ENCODE measurements around the gene PDE1C.

The PDE1C gene

GRCh38 chr7:32074787-32075585 is 4.8 kb upstream of the PDE1C start:
- no peak for DNase-seq (ENCODE audit: low read depth)

GRCh38 chr7:32073533-32073932 is 3.3 kb upstream of the PDE1C start:
- no peak for DNase-seq (ENCODE audit: low read depth)

- DNase-seq (ENCODE audit: low read depth), result no peak
These were observed 2.2 kb upstream of the PDE1C start for GRCh38 chr7:32072397-32072796.

- DNase-seq (ENCODE audit: low read depth), result no peak
These were observed 1.4 kb upstream of the PDE1C start for GRCh38 chr7:32071466-32072091.

- no peak for DNase-seq (ENCODE audit: low read depth)
These were observed 179 bp downstream of the PDE1C start for GRCh38 chr7:32070051-32070405.

- DNase-seq (ENCODE audit: low read depth), result no peak
These were observed 1.0 kb downstream of the PDE1C start for GRCh38 chr7:32069116-32069650.

GRCh38 chr7:32068411-32069101 is 1.7 kb downstream of the PDE1C start:
- no peak for DNase-seq (ENCODE audit: low read depth)

GRCh38 chr7:32066441-32066840 is 3.8 kb downstream of the PDE1C start:
- no peak for DNase-seq (ENCODE audit: low read depth)

- DNase-seq (ENCODE audit: low read depth), result no peak
These were observed 6.6 kb downstream of the PDE1C start for GRCh38 chr7:32063614-32064013.

GRCh38 chr7:32062150-32062549 is 8.1 kb downstream of the PDE1C start:
- no peak for DNase-seq (ENCODE audit: low read depth)

- no peak for DNase-seq (ENCODE audit: low read depth)
These were observed 8.9 kb downstream of the PDE1C start for GRCh38 chr7:32061346-32061745.

- no peak for DNase-seq (ENCODE audit: low read depth)
These were observed 10.8 kb downstream of the PDE1C start for GRCh38 chr7:32059289-32060011.

GRCh38 chr7:32058002-32058401 is 12.2 kb downstream of the PDE1C start:
- no peak for DNase-seq (ENCODE audit: low read depth)

GRCh38 chr7:32056767-32057166 is 13.4 kb downstream of the PDE1C start:
- DNase-seq (ENCODE audit: low read depth), result no peak

GRCh38 chr7:32053204-32053603 is 17.0 kb downstream of the PDE1C start:
- no peak for DNase-seq (ENCODE audit: low read depth)

- DNase-seq (ENCODE audit: low read depth), result no peak
These were observed 19.1 kb downstream of the PDE1C start for GRCh38 chr7:32051128-32051527.

GRCh38 chr7:32049599-32049998 is 20.6 kb downstream of the PDE1C start:
- no peak for DNase-seq (ENCODE audit: low read depth)

GRCh38 chr7:32048970-32049491 is 21.2 kb downstream of the PDE1C start:
- DNase-seq (ENCODE audit: low read depth), result no peak

GRCh38 chr7:32047801-32048200 is 22.4 kb downstream of the PDE1C start:
- DNase-seq (ENCODE audit: low read depth), result no peak

GRCh38 chr7:32047075-32047474 is 23.1 kb downstream of the PDE1C start:
- DNase-seq (ENCODE audit: low read depth), result no peak

GRCh38 chr7:32045228-32045627 is 25.0 kb downstream of the PDE1C start:
- no peak for DNase-seq (ENCODE audit: low read depth)

GRCh38 chr7:32044739-32045138 is 25.5 kb downstream of the PDE1C start:
- no peak for DNase-seq (ENCODE audit: low read depth)

Measured in stimulated activated CD8-positive, alpha-beta memory T cell treated with anti-CD3 and anti-CD28 coated beads, Interleukin-7, amount 100 ng/mL, for 24 hours (primary cell).